ELR (cell line): ENCODE measurements around the gene MPPED2.
"Not testable (repeated sequence)": the region's sequence is repeated elsewhere in the genome, so short reads cannot be mapped to it uniquely, and the experiment has no call there.

Experiments
- DNase-seq: peaks from one replicate; pipeline ENCODE4 v3.0.0-alpha.2; 2015; ENCODE audit warnings: low read depth

MPPED2 gene

DNA sequence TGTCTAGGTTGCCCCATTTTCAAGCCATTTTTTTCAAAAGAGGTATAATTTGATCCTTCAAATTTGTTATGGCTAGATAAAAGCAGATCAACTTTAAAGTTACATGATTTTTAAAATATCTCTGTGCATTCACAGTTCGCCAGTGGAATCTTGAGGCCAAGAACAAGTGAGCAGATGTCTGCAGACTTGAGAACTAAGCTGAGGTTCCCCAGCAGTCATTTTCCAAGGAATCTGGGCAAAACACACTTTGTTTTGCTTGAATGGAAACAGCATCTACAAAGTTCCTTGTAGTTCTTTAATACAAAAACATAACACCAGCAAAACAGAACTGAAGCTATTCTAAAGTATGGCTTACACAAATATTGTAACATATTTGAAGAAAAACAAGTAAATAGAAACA lies 7.7 kb downstream of the MPPED2 start:
- no peak for DNase-seq

DNA sequence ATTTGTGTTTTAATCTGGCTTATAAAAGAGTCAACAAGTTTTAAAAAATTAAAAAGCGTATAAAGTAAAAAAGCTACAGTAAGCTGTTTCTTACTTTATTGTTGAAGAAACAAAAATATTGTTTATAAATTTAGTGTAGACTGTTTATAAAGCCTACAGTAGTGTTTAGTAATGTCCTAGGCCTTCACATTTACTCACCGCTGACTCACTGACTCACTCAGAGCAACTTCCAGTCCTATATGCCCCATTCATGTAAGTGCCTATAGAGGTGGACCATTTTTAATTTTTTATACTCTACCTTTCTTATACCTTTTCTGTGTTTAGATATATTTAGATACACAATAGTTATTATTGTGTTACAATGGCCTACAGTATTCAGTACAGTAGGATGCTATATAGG lies 12.2 kb downstream of the MPPED2 start:
- peak; percentile 1 for DNase-seq

DNA sequence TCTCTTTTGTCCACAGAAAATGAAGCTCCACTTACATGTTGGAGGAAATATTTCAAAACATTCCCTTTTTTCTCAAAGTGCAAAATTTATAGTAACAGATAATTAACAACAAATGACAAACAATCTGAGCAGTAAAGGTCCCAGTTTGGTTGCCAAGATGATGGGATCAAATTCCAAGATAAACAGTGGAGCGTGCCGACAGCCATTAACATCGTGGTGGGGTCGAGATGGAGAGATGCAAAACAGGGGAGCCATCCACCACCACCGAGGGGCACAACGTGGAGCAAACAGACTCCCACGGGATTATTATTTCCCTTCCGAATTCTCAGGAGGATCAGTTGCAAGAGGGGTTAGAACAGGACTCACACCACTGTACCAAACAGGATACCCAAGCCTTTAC lies 17.2 kb downstream of the MPPED2 start:
- no peak for DNase-seq

DNA sequence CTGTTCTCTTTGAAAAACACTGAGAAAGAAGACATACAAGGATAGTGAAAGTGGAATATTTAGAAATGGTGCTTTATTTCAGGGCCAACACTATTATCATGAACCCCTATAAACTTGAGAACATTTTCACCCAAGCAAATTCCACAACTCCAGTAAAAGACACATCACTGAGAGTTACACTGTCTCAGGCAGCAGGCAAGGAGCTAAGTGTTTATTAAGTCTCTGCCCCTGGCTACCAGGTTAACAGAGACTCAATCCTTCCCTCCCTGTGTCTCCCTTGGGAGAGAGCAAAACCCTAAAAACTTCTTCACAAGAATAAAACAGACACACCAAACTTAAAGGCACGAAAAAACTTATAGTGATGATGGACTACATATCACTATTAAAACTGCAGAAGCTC lies 18.5 kb downstream of the MPPED2 start:
- no peak for DNase-seq

DNA sequence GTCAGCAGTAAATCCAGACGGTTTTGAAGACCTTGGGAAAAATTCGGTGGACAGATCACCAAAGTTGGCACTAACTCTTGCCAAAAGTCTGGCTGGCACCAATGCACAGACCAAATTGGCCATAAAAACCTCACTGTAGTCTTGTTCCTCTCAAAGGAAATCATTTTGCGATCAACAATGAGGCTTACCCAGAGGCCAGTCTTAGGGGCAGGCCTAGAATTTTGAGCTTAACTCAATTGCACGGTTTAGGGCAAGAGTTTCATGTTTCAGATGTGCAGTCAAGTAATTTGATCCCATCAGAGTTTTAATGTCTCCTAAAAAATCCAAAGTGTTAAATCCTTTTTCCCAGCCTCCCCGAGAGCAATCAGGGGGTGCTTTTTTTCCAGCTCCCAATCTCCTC lies 19.0 kb downstream of the MPPED2 start:
- DNase-seq, result no peak

DNA sequence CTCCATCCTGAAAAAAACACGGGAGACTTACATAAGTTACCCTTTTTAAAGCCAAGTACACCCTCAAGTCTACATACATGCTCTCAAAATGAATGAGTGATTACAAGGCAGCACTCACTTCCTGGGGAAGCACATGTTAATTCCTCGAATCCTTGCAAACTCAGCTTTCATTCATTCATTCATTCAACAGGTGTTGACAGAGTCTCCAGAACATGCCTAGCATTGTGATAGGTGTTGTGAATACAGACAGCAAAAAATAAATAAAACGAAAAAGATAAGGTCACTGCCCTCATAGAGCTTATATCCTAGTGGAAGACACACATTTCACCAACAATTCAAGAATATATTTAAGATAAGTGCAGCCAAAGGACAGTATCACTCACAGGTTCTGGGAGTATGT lies 19.7 kb downstream of the MPPED2 start:
- no peak for DNase-seq

DNA sequence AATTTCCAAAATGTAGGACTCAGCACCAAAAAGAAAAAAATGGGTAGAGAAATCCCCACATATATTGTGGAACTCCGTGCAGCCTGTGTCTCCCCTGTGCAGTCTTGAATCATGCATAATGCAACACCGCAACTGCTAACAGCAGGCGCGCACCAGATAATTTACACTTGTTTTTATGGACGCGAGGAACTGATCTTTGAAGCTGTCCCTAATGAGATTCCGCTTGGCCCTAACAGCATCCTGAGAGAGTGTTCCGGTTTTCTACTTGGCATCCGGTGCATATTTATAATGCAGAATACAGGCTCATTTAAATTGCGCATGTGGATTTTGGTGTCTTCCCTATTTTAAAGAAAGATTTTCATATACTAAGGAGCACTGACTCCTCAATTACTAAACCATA lies 21.1 kb downstream of the MPPED2 start:
- DNase-seq, result no peak

DNA sequence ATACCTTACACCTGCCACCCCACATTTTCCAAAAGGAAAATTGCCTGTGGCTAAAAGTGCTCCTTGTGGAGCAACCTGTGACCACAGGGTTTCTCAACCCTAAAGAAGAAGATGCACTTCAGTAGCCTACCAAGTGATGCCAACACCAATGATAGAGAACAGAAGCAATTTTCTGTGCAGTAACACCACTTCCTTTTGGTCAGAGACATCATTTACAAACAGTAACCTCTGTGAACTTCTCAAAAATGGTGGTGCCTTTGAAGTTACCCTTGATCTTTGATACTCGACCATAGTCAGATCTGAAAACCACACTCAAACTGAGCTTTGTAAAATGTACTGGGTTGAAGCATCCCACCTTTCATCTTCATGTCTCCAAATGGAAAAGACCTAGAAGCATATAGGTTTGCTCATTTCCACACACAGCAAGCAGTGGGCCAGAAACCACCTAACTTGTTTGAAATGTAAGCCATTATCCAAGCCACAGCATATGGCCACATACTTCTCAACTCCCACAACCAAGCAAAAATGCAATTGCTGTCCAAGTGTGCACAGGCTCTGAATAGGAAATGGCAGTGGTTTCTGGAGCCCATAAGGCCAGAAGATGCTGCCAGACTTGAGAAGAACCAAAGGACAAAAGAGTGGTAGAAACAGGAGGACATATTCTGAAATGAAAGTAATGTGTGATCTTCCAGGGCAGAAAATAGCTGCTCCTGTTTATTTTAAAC lies 24.3 kb downstream of the MPPED2 start:
- no peak for DNase-seq

DNA sequence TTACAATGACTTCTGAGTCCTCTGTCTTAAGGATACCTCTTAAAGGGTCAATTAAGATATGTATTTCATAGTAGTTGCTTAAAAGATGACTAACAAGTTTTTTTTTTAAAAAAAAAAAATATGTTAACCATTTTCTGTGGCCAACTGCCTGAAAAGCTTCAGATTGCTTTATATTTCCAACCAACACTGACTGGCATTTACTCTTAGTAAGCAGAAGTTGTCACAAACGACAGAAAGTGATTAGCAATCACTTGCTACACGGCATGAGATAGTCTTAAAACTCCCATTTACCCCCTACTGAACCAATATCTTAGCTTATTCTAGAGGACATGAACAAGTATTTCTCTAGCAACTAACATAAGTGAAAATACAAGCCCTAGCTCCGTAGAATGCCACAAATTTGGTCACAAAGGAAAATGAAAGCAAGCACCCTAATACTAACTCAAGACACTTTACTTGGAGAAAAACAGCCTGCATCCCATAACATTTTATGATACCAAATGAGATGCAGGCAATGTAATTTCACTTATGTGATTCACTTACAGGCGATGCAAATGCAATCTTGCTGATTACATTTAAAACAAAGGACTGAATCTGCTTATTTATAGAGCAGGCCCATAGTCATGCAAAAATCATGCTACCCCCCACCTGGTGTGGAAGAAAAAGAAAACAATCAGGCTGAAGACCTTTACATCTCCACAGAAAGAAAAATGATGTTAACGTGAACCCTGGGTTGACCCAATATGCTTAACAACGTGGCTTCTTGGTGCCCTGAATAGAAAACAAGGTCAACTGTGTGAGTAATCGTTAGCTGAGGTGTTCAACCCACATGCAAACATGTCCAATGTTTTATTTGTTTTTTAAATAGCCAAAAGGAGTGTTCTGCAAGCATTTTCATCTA lies 25.7 kb downstream of the MPPED2 start:
- no peak for DNase-seq

DNA sequence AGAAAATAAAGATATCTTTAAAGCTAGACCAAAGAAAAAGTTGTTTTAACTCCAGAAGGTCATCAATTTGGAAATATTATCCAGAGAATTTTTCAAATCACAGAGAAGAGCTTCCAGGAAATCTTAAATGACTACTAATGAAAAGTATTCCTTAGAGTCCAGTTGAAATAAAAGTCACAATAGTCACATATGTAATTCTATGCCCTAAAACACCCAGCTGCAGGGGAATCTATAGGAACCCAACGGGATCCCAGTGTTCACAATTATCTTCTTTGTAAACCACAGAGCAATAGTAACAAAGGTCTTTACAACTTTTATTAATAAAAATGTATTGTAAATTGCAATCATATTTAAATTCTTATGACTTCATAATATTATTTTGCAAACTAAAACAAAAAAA lies 27.1 kb downstream of the MPPED2 start:
- no peak for DNase-seq

DNA sequence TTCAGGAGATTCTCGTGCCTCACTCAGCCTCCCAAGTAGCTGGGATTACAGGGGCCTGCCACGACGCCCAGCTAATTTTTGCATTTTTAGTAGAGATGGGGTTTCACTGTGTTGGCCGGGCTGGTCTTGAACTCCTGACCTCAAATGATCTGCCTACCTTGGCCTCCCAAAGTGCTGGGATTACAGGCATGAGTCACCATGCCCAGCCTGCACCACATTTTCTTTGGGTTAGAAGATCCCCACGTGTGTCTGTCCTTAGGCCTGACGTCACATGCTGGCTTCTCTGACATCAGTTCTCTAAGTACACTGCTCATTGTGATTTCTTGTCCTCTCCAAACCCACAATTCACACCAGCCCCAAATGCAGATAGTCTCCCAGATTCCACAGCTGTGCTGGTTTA lies 31.6 kb downstream of the MPPED2 start:
- not testable (repeated sequence) for DNase-seq

DNA sequence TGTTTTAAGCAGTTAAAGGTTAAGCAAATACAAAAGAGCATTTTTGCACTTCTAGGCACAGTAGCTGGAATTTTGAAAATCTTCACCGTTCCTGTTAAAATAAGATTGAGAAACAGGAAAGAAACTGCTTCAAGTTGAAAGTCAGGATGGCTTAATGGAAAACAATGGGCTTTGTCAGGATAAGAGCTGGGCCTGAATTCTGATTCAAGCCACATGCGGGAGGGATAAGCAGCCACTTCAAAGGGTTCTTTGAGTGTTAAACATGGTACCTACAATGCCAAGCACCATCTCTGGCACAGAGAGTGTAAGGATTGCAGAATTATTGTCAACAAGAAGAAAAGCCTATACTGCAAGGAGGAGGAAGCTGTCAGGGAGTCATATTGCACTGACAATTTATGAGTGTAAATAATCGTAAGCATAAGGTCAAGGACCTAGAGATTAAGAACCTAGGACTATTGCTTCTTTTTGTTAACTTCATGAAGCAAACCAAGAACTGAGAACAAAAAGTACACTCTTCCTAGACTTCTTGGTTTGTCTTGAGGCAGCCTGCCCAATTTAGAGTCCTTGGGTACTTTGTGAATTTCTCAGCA lies 32.5 kb downstream of the MPPED2 start:
- no peak for DNase-seq

DNA sequence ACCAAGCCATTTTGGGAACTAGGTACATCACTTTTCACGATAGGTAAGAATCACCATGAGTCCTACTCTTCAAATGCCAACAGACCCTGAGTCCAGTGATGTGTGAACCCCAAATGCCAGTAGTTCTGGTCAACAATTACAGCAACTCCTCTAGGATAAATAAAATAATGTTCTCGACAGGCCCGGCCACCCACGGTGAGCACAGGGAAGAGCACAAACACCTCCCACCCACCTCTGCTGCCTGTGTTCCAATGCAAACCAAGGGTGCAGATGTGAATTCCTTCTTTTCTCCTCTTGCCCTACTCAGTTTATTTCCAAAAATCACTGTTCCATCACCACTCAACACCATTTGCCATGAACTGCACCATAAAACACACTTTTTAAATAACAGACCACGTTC lies 33.3 kb downstream of the MPPED2 start:
- DNase-seq, result no peak

DNA sequence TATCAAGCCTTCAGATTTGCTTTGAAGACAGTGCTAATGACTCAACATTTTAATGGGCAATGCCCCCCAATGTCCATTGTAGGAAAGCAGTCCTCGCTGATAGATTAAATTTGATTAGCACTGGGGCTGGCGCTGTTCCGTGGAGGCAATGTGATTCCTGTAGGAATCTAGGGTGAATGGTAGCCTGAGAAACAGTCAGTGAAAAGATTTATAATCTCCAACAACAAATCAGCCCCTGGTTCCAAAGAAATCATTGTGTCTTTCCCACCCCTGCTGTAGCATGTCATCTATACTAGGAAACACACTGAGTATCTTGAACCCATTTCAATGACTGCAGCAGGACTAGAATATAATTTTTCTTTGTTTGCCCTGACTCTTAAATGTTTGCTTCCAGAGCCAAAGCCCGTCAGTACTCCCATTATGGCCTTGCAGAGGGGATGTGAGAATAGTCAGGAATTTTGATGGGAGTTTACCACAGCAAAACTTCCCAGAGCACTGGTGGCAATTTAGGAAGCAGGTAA lies 36.1 kb downstream of the MPPED2 start:
- DNase-seq, result no peak

DNA sequence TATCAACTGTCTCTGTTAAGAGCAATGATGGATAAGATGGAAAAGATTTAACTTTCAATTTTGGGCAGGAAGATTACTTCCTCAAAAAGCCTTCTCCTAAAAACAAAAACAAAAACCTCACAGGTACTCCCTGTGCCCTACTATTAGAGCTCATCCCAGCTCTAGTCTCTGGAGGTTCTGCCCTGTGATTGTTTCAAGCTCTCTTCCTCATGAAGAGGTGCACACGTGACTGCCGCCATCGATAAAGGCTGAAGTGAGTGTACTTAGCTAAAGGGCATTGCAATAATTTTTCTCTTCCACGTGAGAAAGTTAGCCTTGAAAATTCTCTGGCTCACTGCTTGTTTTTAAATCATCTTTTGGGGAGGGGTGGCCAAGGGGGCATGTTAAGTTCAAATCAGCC lies 36.6 kb downstream of the MPPED2 start:
- DNase-seq, result no peak

DNA sequence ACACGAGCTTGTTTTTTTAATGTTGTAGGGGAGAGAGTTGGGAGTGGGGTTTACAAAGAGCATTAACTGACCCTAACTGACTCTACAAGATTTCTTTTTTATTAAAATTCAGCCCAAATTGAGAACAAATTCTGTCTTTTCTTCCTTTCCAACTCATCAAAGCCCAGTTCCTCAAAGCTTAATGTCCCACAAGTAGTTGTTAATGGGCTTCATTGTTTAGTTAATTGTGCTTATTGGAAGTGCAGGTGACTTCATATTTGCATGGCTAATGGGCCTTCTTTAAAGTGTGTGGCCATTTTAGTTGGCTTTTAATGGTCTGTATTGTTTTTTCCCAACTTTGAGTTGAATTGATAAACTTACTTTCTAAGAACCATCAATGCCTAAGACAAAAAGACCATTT lies 39.8 kb downstream of the MPPED2 start:
- DNase-seq, result no peak

DNA sequence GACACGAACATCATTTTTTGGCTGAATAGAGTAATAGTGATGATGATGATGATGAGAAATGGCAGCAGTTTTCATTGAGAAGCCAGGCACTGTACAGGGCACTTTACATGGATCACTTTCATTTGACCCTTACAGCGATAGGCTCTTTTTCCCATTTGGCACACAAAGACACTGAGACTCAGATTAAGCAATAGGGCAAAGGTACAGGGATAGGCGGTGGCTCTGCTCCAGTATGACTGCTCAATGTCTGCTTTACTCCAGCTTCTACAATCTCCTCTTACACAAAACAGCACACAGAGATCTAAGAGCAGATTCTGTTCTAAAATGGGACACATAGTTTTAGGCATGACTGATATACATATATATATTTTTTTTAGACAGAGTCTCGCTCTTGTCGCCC lies 40.6 kb downstream of the MPPED2 start:
- no peak for DNase-seq

DNA sequence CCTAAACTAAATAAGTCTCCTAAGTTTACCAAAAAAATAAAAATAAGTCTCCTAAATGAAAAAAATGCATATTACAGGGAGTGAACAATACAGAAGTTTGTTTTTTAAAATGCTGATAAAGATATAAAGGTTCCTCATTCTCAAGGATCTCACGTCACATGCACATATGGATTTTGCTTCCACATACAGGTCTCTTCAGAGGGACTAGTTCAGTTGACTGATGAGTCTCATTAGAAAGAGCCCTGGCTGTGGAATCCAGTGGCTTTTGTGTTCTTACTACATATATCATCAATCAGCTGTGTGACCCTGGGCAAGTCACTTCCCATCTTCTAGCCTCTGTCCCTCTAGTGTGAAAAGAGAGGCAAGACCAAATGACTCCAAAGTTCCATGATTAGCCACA lies 43.1 kb downstream of the MPPED2 start:
- DNase-seq, result no peak

DNA sequence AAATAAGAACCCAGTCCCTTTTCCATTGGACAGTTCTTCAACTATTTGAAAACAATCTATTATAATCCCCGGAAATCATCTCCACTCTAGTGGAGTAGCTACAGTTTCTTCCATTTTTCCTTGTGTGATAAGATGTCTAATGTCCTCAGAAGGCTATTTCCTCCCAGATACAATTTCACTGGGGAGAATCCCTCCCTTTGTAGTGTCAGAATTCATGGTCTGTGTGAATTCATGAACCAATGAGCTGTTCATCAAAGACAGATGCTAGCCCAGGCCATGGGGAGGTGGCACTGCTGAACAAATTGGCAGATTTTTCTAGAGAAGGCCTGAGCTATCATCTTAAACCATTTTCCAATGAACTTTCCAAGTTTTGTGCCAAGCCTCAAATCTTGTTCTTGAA lies 45.4 kb downstream of the MPPED2 start:
- no peak for DNase-seq

DNA sequence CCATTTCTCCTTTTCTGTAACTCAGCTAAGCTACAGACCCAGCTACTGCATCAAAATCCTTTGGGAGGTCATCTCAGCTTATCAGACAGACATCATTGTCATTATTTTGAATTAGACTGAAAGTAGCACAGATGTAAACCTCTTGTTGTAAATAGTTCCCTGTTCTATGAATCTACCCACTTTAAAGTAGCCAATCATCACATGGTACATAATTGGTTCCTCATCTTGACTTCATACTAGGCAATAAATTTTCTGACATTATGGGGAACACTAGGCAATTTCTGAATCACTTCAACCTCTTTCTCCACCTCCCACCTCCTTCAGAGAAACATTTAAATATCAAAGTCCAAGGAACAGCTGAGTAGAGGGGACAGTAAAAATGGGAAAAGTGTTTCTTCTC lies 47.9 kb downstream of the MPPED2 start:
- no peak for DNase-seq

DNA sequence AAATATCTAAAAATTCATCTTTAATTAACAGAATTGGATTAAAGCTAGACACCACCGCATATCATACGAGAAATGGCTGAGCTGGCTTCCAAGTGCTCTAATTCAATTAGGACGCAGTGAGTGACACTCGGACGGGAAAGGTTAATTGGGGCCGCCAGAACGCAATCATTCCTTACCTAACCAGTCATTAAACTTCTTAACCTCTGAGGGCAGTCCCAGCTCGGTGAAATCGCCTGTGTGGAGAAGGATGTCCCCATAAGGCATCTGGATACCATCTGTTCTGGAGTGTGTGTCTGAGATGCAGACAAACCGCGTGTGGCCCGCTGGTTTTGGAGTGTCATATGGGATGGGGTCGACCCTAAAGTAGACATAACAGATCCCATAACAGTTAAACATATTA lies 50.3 kb downstream of the MPPED2 start:
- no peak for DNase-seq

DNA sequence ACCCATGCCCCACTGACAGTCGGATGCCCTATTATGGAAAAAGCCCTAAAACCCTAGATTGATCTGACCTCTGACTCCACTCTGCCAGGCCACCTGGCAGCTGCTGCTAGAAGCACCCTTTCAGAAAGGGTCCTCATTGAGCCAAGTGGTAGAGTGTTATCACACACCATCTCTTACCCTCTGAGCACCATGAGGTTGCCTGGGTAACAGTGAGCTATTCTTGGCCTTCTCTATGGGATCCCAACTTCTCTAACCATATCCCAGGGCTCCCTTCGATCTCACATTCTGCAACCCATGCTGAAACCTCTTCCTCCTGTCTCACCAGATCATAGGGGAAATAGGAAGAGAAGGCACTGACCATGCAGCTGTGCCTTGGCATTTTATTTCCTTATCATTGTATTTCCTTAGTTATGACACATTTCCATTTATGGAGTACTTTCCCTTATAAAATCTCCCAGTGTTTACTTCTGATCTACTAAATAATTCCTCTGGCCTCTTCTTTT lies 52.7 kb downstream of the MPPED2 start:
- no peak for DNase-seq

DNA sequence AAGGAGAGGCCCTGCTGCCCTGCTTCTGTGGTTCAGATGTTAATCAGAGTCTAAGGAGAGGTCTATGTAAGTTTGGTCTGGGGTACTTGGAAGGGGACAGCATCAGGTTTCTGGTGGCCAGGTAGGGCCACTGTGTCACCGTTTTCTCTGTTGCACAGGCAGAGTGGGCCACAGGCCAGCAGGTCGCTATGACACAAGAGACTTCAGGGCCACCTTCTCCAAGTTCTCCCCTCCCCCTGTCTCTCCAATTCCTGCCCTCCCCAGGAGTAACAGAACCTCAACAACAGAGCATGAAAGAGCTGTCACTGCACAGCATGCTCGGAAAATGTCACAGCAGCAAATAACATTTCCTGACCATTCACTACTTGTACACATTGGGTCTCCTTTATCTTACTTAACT lies 58.6 kb downstream of the MPPED2 start:
- no peak for DNase-seq
